NT2/D1 (cell line): ENCODE data around the gene NSDHL.

Experiments used
- SUZ12 ChIP-seq: IDR thresholded peaks from 2 replicates; pipeline ENCODE4 v1.6.1; 2011; ENCODE audit not compliant: insufficient read length, insufficient read depth; ENCODE audit errors: extremely low read depth
- YY1 ChIP-seq: IDR thresholded peaks from 2 replicates; pipeline ENCODE4 v1.6.1; 2011; ENCODE audit not compliant: insufficient read length, insufficient read depth
- ZNF274 ChIP-seq: IDR thresholded peaks from 2 replicates; pipeline ENCODE4 v1.6.1; 2011; ENCODE audit warnings: mild to moderate bottlenecking, low read depth, low read length

GRCh38 chrX:152798945-152799344 is 31.9 kb upstream of the NSDHL start:
- no peak for TF ChIP-seq YY1
- no peak for TF ChIP-seq ZNF274
- TF ChIP-seq SUZ12, result no peak
